Panc1 (cell line): ENCODE measurements around the gene VPS33B. TPM values are rescaled to one million over a fixed set of nuclear protein-coding genes. Genes with fewer than 3 reads are reported as not detected.
A peak's percentile ranks its signal among the peaks of the same experiment; 100 is the strongest.

ENCODE experiments used
- ATAC-seq: fragments of 200-7000 bp; cut with Tn5 transposase; 2 replicates; pipeline ENCODE4 v1.9.1; 2020; ENCODE audit warnings: mild to moderate bottlenecking, moderate library complexity
- BruUV-seq: library from RNA; stranded (reverse); fragments of 400-500 nt; replicated peaks from 2 replicates; lab custom pipeline; 2021; lab: Mats Ljungman, UMichigan
- CTCF ChIA-PET: fragments of 300-600 bp; sonication (Branson Sonifier 250); formaldehyde crosslinking; loops from one replicate; lab custom pipeline; 2022; ENCODE audit warnings: antibody characterized with exemption; lab: Charles Lee
- POLR2A ChIA-PET: fragments of 300-600 bp; sonication (Branson Sonifier 250); formaldehyde crosslinking; loops from one replicate; lab custom pipeline; 2022; ENCODE audit warnings: antibody characterized with exemption; lab: Charles Lee
- DNase-seq: peaks from one replicate; pipeline ENCODE4 v3.0.0-alpha.2; 2010; ENCODE audit warnings: low read depth, low spot score
- H3K27ac ChIP-seq: 2 replicates; pipeline ENCODE4 v1.5.1; 2011; ENCODE audit warnings: mild to moderate bottlenecking, low read length, inconsistent platforms
- H3K27me3 ChIP-seq: fragments of 200-500 bp; sonication (Bioruptor generic); 2 replicates; pipeline ENCODE4 v1.6.0; 2014; ENCODE audit warnings: low read length, inconsistent platforms; ENCODE audit not compliant: control insufficient read depth, insufficient read depth
- H3K36me3 ChIP-seq: fragments of 200-500 bp; sonication (Bioruptor generic); 2 replicates; pipeline ENCODE4 v1.5.1; 2014; ENCODE audit warnings: inconsistent platforms, mild to moderate bottlenecking, low read length, moderate library complexity; ENCODE audit not compliant: control insufficient read depth, insufficient read depth
- H3K4me1 ChIP-seq: 2 replicates; pipeline ENCODE4 v1.5.1; 2011; ENCODE audit warnings: inconsistent platforms, mild to moderate bottlenecking, low read length, moderate library complexity; ENCODE audit not compliant: control insufficient read depth, insufficient read depth
- H3K4me3 ChIP-seq, 2 experiments: 2 replicates each; pipeline ENCODE4 v1.5.1; 2011 to 2012; ENCODE audit warnings: low read depth in 2 of 2, low read length in 2 of 2, mild to moderate bottlenecking in 2 of 2, inconsistent platforms in 1 of 2, moderate library complexity in 1 of 2
- H3K9me3 ChIP-seq: fragments of 200-500 bp; sonication (Bioruptor generic); 2 replicates; pipeline ENCODE4 v1.5.1; 2014; ENCODE audit warnings: low read depth, mild to moderate bottlenecking, inconsistent platforms, low read length, moderate library complexity; ENCODE audit not compliant: control insufficient read depth, insufficient read depth
- CTCF ChIP-seq: fragments of 450-650 bp; IDR thresholded peaks from 2 replicates; pipeline ENCODE4 v1.5.1; 2017; ENCODE audit warnings: mild to moderate bottlenecking
- POLR2AphosphoS5 ChIP-seq: IDR thresholded peaks from 2 replicates; pipeline ENCODE4 v1.6.1; 2012; ENCODE audit warnings: mild to moderate bottlenecking, low read depth, low read length, moderate library complexity
- REST ChIP-seq, 2 experiments: IDR thresholded peaks; 2 replicates each; pipeline ENCODE4 v1.6.1; 2011 to 2012; ENCODE audit warnings: low read depth in 2 of 2, control low read depth in 1 of 2, low read length in 1 of 2, mild to moderate bottlenecking in 1 of 2, moderate library complexity in 1 of 2; ENCODE audit not compliant: insufficient read depth in 1 of 2
- SIN3A ChIP-seq: IDR thresholded peaks from 2 replicates; pipeline ENCODE4 v1.6.1; 2012; ENCODE audit warnings: low read depth, mild to moderate bottlenecking, low read length, moderate library complexity, borderline replicate concordance; ENCODE audit not compliant: insufficient read depth
- TCF7L2 ChIP-seq: IDR thresholded peaks from 2 replicates; pipeline ENCODE4 v1.6.1; 2011; ENCODE audit warnings: mild to moderate bottlenecking, low read depth, low read length, inconsistent platforms
- in situ Hi-C: cut with HindIII; loops from 2 replicates; pipeline ENCODE4 v1.10.0; 2016; ENCODE audit warnings: low sequenced_read_pairs, low pct_unique_long_range_greater_than_20kb
- intact Hi-C: fragments of 100-400 bp; cut with micrococcal nuclease; formaldehyde crosslinking; loops from one replicate; pipeline ENCODE4 v1.10.0; 2022; ENCODE audit not compliant: unreplicated experiment
- total RNA-seq: library from RNA; stranded (reverse); gene quantifications from one replicate; pipeline ENCODE4 v1.2.1, GENCODE V29; 2021; ENCODE audit not compliant: unreplicated experiment

The VPS33B gene
- total RNA-seq, 1 experiment from 2014 or later: 16.3 TPM

- Histone ChIP-seq H3K27ac (no peak overlapping the region), H3K36me3 (peaks cover 7% of the 10 kb centered on the region; the same call in 1 of the 2 replicates), H3K9me3 (no peaks in the 10 kb centered on the region), H3K4me1 (peaks cover 6% of the 10 kb centered on the region; the same call in 1 of the 2 replicates), H3K4me3 (no peak overlapping the region), H3K27me3 (no peaks in the 10 kb centered on the region)
- ATAC-seq (no peak), DNase-seq (no peak)
- in situ Hi-C loops: no loop called here
- CTCF ChIA-PET: no interaction called here
- BruUV-seq: no TSS peak
- intact Hi-C loops: no loop called here
- POLR2A ChIA-PET: no interaction called here
- TF ChIP-seq SIN3A (no peak), CTCF (no peak), POLR2AphosphoS5 (no peak), REST (IDR thresholded peaks at IDR 0.05; ENCODE audit: insufficient read depth in 1 of 2, low read depth in 2 of 2, low read length in 1 of 2) (no peak), TCF7L2 (no peak)
These were observed 1.3 kb upstream of the VPS33B start for GRCh38 chr15:91023720-91024119.

- ChIA-PET POLR2A (interaction anchor here (0.6 to 0.7 kb wide), 2 partner anchors 26 to 509 kb away, joined by 5 to 11 read pairs; no protein-coding TSS in a partner anchor), CTCF (interaction anchor here (1.4 kb wide), 1 partner anchor 10 kb away, joined by 5 read pairs; no protein-coding TSS in a partner anchor)
- Histone ChIP-seq H3K4me1 (peaks cover 6% of the 10 kb centered on the region; the same call in 1 of the 2 replicates), H3K27me3 (no peaks in the 10 kb centered on the region), H3K4me3 (peak overlapping the region; percentile 84 to 95), H3K36me3 (peaks cover 7% of the 10 kb centered on the region; the same call in 1 of the 2 replicates), H3K9me3 (no peaks in the 10 kb centered on the region), H3K27ac (peak overlapping the region; percentile 93)
- TF ChIP-seq TCF7L2 (no peak), CTCF (no peak), POLR2AphosphoS5 (no peak), REST (IDR thresholded peaks at IDR 0.05; ENCODE audit: insufficient read depth in 1 of 2, low read depth in 2 of 2, low read length in 1 of 2) (no peak)
- intact Hi-C loops (no loop called here), in situ Hi-C loops (no loop called here)
- DNase-seq (no peak), ATAC-seq (no peak)
- no TSS peak for BruUV-seq
These were observed 387 bp upstream of the VPS33B start for GRCh38 chr15:91022832-91023129.
